GM23338 (cell line): Measurements from ENCODE around the gene PABPC1L. TPM values are rescaled to one million over a fixed set of nuclear protein-coding genes. Genes with fewer than 3 reads are reported as not detected.

Experiments used
- ATAC-seq: fragments of 200-7000 bp; cut with Tn5 transposase; 3 replicates; pipeline ENCODE4 v1.9.1; 2020
- DNase-seq: peaks from one replicate; pipeline ENCODE4 v3.0.0-alpha.2; 2015; ENCODE audit warnings: low spot score
- H2AFZ ChIP-seq: fragments of 200-600 bp; sonication (generic); 2 replicates; pipeline ENCODE4 v1.8.0; 2016; ENCODE audit warnings: antibody characterized with exemption, mild to moderate bottlenecking, moderate library complexity
- H3F3A ChIP-seq: fragments of 200-600 bp; sonication (generic); replicated peaks from 2 replicates; pipeline ENCODE4 v1.8.0; 2017; ENCODE audit warnings: antibody characterized with exemption, mixed run types, low read depth
- H3K27ac ChIP-seq: fragments of 200-600 bp; sonication (generic); 2 replicates; pipeline ENCODE4 v1.6.1; 2016; ENCODE audit warnings: low read depth
- H3K27me3 ChIP-seq: fragments of 200-600 bp; sonication (generic); 2 replicates; pipeline ENCODE4 v1.8.0; 2016; ENCODE audit warnings: mild to moderate bottlenecking, mixed run types, moderate library complexity; ENCODE audit not compliant: insufficient read depth
- H3K36me3 ChIP-seq: fragments of 200-600 bp; sonication (generic); 2 replicates; pipeline ENCODE4 v1.8.0; 2016; ENCODE audit warnings: mild to moderate bottlenecking; ENCODE audit not compliant: insufficient read depth
- H3K4me1 ChIP-seq: fragments of 200-600 bp; sonication (generic); 2 replicates; pipeline ENCODE4 v1.8.0; 2016; ENCODE audit warnings: mild to moderate bottlenecking, moderate library complexity; ENCODE audit not compliant: insufficient read depth
- H3K4me2 ChIP-seq: fragments of 200-600 bp; sonication (generic); 2 replicates; pipeline ENCODE4 v1.7.1; 2017; ENCODE audit warnings: mixed run types
- H3K4me3 ChIP-seq: fragments of 200-600 bp; sonication (generic); 2 replicates; pipeline ENCODE4 v1.6.1; 2016; ENCODE audit warnings: mixed run types
- H3K79me2 ChIP-seq: fragments of 200-600 bp; sonication (generic); replicated peaks from 2 replicates; pipeline ENCODE4 v1.8.0; 2017; ENCODE audit warnings: mild to moderate bottlenecking; ENCODE audit not compliant: insufficient read depth
- H3K9me2 ChIP-seq: fragments of 200-600 bp; sonication (generic); 2 replicates; pipeline ENCODE4 v1.8.0; 2017; ENCODE audit not compliant: insufficient read depth
- H4K20me1 ChIP-seq: fragments of 200-600 bp; sonication (generic); replicated peaks from 2 replicates; pipeline ENCODE4 v1.8.0; 2017; ENCODE audit warnings: mild to moderate bottlenecking; ENCODE audit not compliant: insufficient read depth
- H3K27ac Mint-ChIP-seq: 2 replicates; pipeline ENCODE4 v1.8.0; 2020; ENCODE audit warnings: inconsistent platforms, mild to moderate bottlenecking, moderate library complexity, mixed read lengths
- H3K27me3 Mint-ChIP-seq: 3 replicates; pipeline ENCODE4 v1.8.0; 2022; ENCODE audit warnings: low read depth, mild to moderate bottlenecking, moderate library complexity, mixed read lengths, inconsistent platforms; ENCODE audit not compliant: insufficient read depth, poor library complexity
- H3K36me3 Mint-ChIP-seq: 3 replicates; pipeline ENCODE4 v1.8.0; 2021; ENCODE audit warnings: low read depth, mild to moderate bottlenecking, inconsistent platforms, moderate library complexity, mixed read lengths
- H3K4me1 Mint-ChIP-seq: 3 replicates; pipeline ENCODE4 v1.8.0; 2020; ENCODE audit warnings: mild to moderate bottlenecking, inconsistent platforms, mixed read lengths
- H3K4me3 Mint-ChIP-seq: 3 replicates; pipeline ENCODE4 v1.8.0; 2021; ENCODE audit warnings: moderate library complexity, mild to moderate bottlenecking, inconsistent platforms, mixed read lengths
- H3K9me3 Mint-ChIP-seq: 3 replicates; pipeline ENCODE4 v1.8.0; 2020; ENCODE audit warnings: moderate library complexity, mild to moderate bottlenecking, inconsistent platforms, mixed read lengths
- POLR2AphosphoS5 ChIP-seq: IDR thresholded peaks from 2 replicates; pipeline ENCODE4 v1.6.1; 2016; ENCODE audit warnings: antibody characterized with exemption, low read depth
- REST ChIP-seq: IDR thresholded peaks from one replicate; pipeline ENCODE4 v1.6.1; 2018; ENCODE audit warnings: antibody characterized with exemption; ENCODE audit not compliant: unreplicated experiment
- polyA plus RNA-seq: library from polyadenylated mRNA; unstranded; fragments of >200 nt; fragmentation: Nextera tagmentation; extraction: Ambion mirVana; gene quantifications from 2 replicates; pipeline ENCODE4 v1.2.1, GENCODE V29; 2016
- total RNA-seq: library from RNA; depleted of rRNA; stranded (reverse); fragments of >200 nt; shearing (Covaris generic); gene quantifications from 2 replicates; pipeline ENCODE4 v1.2.3, GENCODE V29; 2014
- TF ChIP-seq, protein P1 (sequence below), 2 experiments: fragments of 200-600 bp in 1 of 2; sonication (generic) in 1 of 2; conservative IDR thresholded peaks; 2 replicates each; pipeline versions ENCODE4 v1.5.1 to v1.6.1; 2016 to 2017; ENCODE audit warnings: antibody characterized with exemption in 2 of 2, low read depth in 2 of 2, mild to moderate bottlenecking in 2 of 2, moderate library complexity in 1 of 2
- TF ChIP-seq, protein P2 (sequence below): fragments of 250-450 bp; sonication (Bioruptor Pico); IDR thresholded peaks from 2 replicates; pipeline ENCODE4 v1.5.0; 2020; ENCODE audit warnings: mild to moderate bottlenecking, moderate library complexity

The PABPC1L gene
- total and polyA plus RNA-seq, 2 experiments from 2014 or later, result 44.4 to 49.1 TPM

DNA sequence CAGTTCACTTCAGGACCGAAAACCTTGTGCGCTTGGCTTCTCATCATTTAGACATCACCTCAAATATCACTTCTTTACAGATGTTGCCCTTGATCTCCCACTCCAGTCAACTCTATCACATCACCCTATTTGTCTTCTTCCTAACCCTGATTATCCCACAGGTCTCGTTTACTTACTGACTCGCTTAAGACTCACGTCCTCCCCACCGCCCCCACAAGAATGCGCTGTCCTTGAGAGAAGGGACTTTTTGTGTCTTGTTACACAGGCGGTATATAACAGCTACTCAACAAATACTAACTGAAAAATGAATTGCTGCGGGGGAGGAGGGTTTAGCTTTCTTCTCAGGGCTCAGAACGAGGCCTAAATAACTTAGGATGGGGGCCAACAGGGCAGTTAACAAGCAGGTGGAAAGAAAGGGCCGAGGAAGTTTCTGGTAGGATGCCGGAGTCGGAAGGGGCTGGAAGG is 49.8 kb downstream of the PABPC1L start:
- Histone ChIP-seq H3K27me3 (peaks cover 40% of the 10 kb centered on the region), H3F3A (no peaks in the 10 kb centered on the region), H3K4me1 (peaks cover 31% of the 10 kb centered on the region), H3K4me3 (peak overlapping the region; percentile 85), H3K79me2 (peaks cover 28% of the 10 kb centered on the region), H3K4me2 (peak overlapping the region; percentile 85), H2AFZ (peak overlapping the region; percentile 95), H4K20me1 (peaks cover 11% of the 10 kb centered on the region), H3K9me2 (no peaks in the 10 kb centered on the region), H3K36me3 (peaks cover 15% of the 10 kb centered on the region), H3K27ac (no peak overlapping the region)
- TF ChIP-seq POLR2AphosphoS5 (no peak), REST (no peak)
- TF ChIP-seq, protein P1, sequence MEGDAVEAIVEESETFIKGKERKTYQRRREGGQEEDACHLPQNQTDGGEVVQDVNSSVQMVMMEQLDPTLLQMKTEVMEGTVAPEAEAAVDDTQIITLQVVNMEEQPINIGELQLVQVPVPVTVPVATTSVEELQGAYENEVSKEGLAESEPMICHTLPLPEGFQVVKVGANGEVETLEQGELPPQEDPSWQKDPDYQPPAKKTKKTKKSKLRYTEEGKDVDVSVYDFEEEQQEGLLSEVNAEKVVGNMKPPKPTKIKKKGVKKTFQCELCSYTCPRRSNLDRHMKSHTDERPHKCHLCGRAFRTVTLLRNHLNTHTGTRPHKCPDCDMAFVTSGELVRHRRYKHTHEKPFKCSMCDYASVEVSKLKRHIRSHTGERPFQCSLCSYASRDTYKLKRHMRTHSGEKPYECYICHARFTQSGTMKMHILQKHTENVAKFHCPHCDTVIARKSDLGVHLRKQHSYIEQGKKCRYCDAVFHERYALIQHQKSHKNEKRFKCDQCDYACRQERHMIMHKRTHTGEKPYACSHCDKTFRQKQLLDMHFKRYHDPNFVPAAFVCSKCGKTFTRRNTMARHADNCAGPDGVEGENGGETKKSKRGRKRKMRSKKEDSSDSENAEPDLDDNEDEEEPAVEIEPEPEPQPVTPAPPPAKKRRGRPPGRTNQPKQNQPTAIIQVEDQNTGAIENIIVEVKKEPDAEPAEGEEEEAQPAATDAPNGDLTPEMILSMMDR (conservative IDR thresholded peaks at IDR 0.05; ENCODE audit: low read depth in 2 of 2), result no peak
- TF ChIP-seq, protein P2, sequence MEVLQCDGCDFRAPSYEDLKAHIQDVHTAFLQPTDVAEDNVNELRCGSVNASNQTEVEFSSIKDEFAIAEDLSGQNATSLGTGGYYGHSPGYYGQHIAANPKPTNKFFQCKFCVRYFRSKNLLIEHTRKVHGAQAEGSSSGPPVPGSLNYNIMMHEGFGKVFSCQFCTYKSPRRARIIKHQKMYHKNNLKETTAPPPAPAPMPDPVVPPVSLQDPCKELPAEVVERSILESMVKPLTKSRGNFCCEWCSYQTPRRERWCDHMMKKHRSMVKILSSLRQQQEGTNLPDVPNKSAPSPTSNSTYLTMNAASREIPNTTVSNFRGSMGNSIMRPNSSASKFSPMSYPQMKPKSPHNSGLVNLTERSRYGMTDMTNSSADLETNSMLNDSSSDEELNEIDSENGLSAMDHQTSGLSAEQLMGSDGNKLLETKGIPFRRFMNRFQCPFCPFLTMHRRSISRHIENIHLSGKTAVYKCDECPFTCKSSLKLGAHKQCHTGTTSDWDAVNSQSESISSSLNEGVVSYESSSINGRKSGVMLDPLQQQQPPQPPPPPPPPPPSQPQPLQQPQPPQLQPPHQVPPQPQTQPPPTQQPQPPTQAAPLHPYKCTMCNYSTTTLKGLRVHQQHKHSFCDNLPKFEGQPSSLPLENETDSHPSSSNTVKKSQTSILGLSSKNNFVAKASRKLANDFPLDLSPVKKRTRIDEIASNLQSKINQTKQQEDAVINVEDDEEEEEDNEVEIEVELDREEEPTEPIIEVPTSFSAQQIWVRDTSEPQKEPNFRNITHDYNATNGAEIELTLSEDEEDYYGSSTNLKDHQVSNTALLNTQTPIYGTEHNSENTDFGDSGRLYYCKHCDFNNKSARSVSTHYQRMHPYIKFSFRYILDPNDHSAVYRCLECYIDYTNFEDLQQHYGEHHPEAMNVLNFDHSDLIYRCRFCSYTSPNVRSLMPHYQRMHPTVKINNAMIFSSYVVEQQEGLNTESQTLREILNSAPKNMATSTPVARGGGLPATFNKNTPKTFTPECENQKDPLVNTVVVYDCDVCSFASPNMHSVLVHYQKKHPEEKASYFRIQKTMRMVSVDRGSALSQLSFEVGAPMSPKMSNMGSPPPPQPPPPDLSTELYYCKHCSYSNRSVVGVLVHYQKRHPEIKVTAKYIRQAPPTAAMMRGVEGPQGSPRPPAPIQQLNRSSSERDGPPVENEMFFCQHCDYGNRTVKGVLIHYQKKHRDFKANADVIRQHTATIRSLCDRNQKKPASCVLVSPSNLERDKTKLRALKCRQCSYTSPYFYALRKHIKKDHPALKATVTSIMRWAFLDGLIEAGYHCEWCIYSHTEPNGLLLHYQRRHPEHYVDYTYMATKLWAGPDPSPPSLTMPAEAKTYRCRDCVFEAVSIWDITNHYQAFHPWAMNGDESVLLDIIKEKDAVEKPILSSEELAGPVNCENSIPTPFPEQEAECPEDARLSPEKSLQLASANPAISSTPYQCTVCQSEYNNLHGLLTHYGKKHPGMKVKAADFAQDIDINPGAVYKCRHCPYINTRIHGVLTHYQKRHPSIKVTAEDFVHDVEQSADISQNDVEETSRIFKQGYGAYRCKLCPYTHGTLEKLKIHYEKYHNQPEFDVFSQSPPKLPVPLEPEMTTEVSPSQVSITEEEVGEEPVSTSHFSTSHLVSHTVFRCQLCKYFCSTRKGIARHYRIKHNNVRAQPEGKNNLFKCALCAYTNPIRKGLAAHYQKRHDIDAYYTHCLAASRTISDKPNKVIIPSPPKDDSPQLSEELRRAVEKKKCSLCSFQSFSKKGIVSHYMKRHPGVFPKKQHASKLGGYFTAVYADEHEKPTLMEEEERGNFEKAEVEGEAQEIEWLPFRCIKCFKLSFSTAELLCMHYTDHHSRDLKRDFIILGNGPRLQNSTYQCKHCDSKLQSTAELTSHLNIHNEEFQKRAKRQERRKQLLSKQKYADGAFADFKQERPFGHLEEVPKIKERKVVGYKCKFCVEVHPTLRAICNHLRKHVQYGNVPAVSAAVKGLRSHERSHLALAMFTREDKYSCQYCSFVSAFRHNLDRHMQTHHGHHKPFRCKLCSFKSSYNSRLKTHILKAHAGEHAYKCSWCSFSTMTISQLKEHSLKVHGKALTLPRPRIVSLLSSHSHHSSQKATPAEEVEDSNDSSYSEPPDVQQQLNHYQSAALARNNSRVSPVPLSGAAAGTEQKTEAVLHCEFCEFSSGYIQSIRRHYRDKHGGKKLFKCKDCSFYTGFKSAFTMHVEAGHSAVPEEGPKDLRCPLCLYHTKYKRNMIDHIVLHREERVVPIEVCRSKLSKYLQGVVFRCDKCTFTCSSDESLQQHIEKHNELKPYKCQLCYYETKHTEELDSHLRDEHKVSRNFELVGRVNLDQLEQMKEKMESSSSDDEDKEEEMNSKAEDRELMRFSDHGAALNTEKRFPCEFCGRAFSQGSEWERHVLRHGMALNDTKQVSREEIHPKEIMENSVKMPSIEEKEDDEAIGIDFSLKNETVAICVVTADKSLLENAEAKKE (CRISPR knock-in tag), result no peak
- H3K36me3 Mint-ChIP-seq, result peaks cover 22% of the 10 kb centered on the region
- peaks cover 30% of the 10 kb centered on the region for H3K4me1 Mint-ChIP-seq
- peak overlapping the region; percentile 95 for H3K27ac Mint-ChIP-seq
- no peaks in the 10 kb centered on the region for H3K9me3 Mint-ChIP-seq
- ATAC-seq (peak; percentile 17), DNase-seq (peak; percentile 33)
- peaks cover 14% of the 10 kb centered on the region for H3K27me3 Mint-ChIP-seq
- H3K4me3 Mint-ChIP-seq, result peak overlapping the region; percentile 97
